ENCODE data around the gene FBXO48.

The FBXO48 gene

GRCh38 chr2:68411397-68412126 is 55.5 kb downstream of the FBXO48 start:
- DNase-seq = no peak
